HepG2 (cell line): Measurements from ENCODE around the gene HOXC11. TPM values are rescaled to one million over a fixed set of nuclear protein-coding genes. Genes with fewer than 3 reads are reported as not detected.

Source experiments
- ETV6 ChIP-seq: sonication (generic); formaldehyde crosslinking; conservative IDR thresholded peaks from 2 replicates; pipeline ENCODE4 v1.4.0; 2020; ENCODE audit warnings: missing genetic modification reagents
- KMT2A ChIP-seq: sonication (generic); formaldehyde crosslinking; IDR thresholded peaks from 2 replicates; pipeline ENCODE4 v1.4.0; 2020; ENCODE audit warnings: missing genetic modification reagents
- RARG ChIP-seq: sonication (generic); formaldehyde crosslinking; IDR thresholded peaks from 2 replicates; pipeline ENCODE4 v1.4.0; 2020; ENCODE audit warnings: low read depth, mild to moderate bottlenecking, missing genetic modification reagents
- REXO4 ChIP-seq: sonication (generic); formaldehyde crosslinking; IDR thresholded peaks from 2 replicates; pipeline ENCODE4 v1.8.0; 2022; ENCODE audit warnings: missing genetic modification reagents, mild to moderate bottlenecking, borderline replicate concordance
- ZNF138 ChIP-seq: sonication (generic); formaldehyde crosslinking; IDR thresholded peaks from 2 replicates; pipeline ENCODE4 v1.5.0; 2020; ENCODE audit warnings: mild to moderate bottlenecking, low read depth, missing genetic modification reagents
- ZNF33A ChIP-seq: sonication (generic); formaldehyde crosslinking; IDR thresholded peaks from 2 replicates; pipeline ENCODE4 v1.5.1; 2020; ENCODE audit warnings: missing genetic modification reagents, mild to moderate bottlenecking, moderate library complexity, borderline replicate concordance
- ZNF430 ChIP-seq: sonication (generic); formaldehyde crosslinking; IDR thresholded peaks from 2 replicates; pipeline ENCODE4 v1.9.0; 2021; ENCODE audit warnings: mild to moderate bottlenecking, missing genetic modification reagents
- ZNF556 ChIP-seq: sonication (generic); formaldehyde crosslinking; IDR thresholded peaks from 2 replicates; pipeline ENCODE4 v1.4.0; 2020; ENCODE audit warnings: mild to moderate bottlenecking, missing genetic modification reagents, borderline replicate concordance
- ZNF761 ChIP-seq: sonication (generic); formaldehyde crosslinking; conservative IDR thresholded peaks from 2 replicates; pipeline ENCODE4 v1.4.0; 2020; ENCODE audit warnings: mild to moderate bottlenecking, missing genetic modification reagents
- ZNF816 ChIP-seq: sonication (generic); formaldehyde crosslinking; IDR thresholded peaks from 2 replicates; pipeline ENCODE4 v1.8.0; 2022; ENCODE audit warnings: missing genetic modification reagents, mild to moderate bottlenecking, borderline replicate concordance
- polyA plus RNA-seq, 8 experiments: library from polyadenylated mRNA; depleted of rRNA in 3 of 8; stranded (reverse) in 7 of 8; unstranded in 1 of 8; fragments of >200 nt; fragmentation: Illumina TruSeq in 4 of 8; extraction: Trizol in 4 of 8; gene quantifications; 2 replicates each; pipeline versions ENCODE4 v1.2.1 to v1.2.3, GENCODE V29; 2011 to 2016; ENCODE audit warnings: low read depth in 4 of 8, missing spikeins in 1 of 8, mixed read lengths in 1 of 8; ENCODE audit not compliant: insufficient read depth in 1 of 8
- total RNA-seq, 5 experiments: library from RNA; depleted of rRNA; stranded (reverse); fragments of >200 nt; fragmentation: Illumina TruSeq; extraction: Trizol; gene quantifications; 2 replicates each; pipeline ENCODE4 v1.2.3, GENCODE V29; 2016; ENCODE audit warnings: low read depth in 1 of 5
- TF ChIP-seq, protein P1 (sequence below): sonication (generic); formaldehyde crosslinking; IDR thresholded peaks from 2 replicates; pipeline ENCODE4 v1.4.0; 2020; ENCODE audit warnings: missing genetic modification reagents
- TF ChIP-seq, protein P2 (sequence below): sonication (generic); formaldehyde crosslinking; IDR thresholded peaks from 2 replicates; pipeline ENCODE4 v1.5.1; 2020; ENCODE audit warnings: missing genetic modification reagents, mild to moderate bottlenecking, borderline replicate concordance

HOXC11 gene
- total and polyA plus RNA-seq, 2 of the 13 experiments (the other 11 are each of a cell fraction or from before 2014, with no cell fraction given): not detected

DNA sequence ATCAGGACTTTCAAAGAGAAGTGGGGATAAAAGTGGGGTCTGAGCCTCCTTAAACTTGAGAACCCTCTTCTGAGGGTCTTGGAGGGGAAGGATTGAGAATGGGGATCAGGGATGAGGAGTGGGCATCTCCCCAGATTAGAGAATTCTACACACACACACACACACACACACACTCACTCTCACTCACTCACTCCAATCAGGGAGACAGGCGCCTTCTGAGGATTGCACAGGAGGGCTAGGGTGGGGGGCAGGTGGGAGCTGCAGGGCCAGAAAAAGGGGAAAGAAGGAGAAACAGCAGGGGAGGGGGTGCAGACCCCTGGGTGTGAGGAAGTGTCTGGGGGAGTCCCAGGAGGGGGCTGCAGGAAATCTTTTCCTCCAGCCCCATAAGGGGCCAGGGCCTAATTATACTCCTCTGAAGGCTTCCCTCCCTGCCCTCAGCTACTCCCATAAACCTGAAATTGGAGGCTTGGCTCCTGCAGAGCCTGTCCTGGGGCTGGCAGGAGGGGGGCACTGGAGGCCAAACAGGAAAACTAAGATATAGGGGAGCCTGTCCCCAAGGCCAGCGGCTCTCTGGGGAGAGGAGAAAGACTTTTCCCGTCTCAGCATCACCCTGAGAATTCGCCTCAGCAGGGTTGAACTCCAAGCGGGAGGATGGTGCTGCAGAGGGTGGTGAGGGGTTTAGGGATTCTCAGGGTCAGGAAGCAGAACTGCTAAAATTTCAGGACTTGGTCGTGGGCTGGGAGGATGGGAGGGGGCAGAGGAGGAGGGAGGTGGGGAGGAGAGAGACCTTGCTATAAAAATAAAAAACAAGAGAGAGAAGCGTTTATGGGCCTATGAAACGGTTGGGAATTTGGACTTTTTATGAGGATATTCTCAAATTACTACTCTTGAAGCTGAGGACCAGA is 28.6 kb downstream of the HOXC11 start (continued):
- TF ChIP-seq, protein P1, sequence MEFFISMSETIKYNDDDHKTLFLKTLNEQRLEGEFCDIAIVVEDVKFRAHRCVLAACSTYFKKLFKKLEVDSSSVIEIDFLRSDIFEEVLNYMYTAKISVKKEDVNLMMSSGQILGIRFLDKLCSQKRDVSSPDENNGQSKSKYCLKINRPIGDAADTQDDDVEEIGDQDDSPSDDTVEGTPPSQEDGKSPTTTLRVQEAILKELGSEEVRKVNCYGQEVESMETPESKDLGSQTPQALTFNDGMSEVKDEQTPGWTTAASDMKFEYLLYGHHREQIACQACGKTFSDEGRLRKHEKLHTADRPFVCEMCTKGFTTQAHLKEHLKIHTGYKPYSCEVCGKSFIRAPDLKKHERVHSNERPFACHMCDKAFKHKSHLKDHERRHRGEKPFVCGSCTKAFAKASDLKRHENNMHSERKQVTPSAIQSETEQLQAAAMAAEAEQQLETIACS (CRISPR knock-in tag): no peak
- no peak for TF ChIP-seq RARG
- TF ChIP-seq ZNF430 (CRISPR knock-in tag): no peak
- TF ChIP-seq REXO4 (CRISPR knock-in tag): no peak
- TF ChIP-seq ZNF761: no peak
- TF ChIP-seq, protein P2, sequence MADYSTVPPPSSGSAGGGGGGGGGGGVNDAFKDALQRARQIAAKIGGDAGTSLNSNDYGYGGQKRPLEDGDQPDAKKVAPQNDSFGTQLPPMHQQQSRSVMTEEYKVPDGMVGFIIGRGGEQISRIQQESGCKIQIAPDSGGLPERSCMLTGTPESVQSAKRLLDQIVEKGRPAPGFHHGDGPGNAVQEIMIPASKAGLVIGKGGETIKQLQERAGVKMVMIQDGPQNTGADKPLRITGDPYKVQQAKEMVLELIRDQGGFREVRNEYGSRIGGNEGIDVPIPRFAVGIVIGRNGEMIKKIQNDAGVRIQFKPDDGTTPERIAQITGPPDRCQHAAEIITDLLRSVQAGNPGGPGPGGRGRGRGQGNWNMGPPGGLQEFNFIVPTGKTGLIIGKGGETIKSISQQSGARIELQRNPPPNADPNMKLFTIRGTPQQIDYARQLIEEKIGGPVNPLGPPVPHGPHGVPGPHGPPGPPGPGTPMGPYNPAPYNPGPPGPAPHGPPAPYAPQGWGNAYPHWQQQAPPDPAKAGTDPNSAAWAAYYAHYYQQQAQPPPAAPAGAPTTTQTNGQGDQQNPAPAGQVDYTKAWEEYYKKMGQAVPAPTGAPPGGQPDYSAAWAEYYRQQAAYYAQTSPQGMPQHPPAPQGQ (CRISPR knock-in tag): no peak
- no peak for TF ChIP-seq ZNF816
- TF ChIP-seq KMT2A (CRISPR knock-in tag): no peak
- no peak for TF ChIP-seq ZNF33A (CRISPR knock-in tag)
- no peak for TF ChIP-seq ZNF556 (CRISPR knock-in tag)
- no peak for TF ChIP-seq ZNF138 (CRISPR knock-in tag)
- no peak for TF ChIP-seq ETV6
